Neural crest cell (in vitro differentiated cells): ENCODE data around the gene SYS1. TPM values are rescaled to one million over a fixed set of nuclear protein-coding genes. Genes with fewer than 3 reads are reported as not detected.

Experiments
- DNase-seq: peaks from one replicate; pipeline ENCODE4 v3.0.0; 2021; ENCODE audit warnings: low read depth, mixed read lengths, low spot score
- H3K27ac Mint-ChIP-seq: one replicate; pipeline ENCODE4 v1.8.0; 2021; ENCODE audit warnings: mild to moderate bottlenecking, mixed read lengths; ENCODE audit not compliant: unreplicated experiment
- H3K27me3 Mint-ChIP-seq: 2 replicates; pipeline ENCODE4 v1.8.0; 2021; ENCODE audit warnings: low read depth, mild to moderate bottlenecking, mixed read lengths
- H3K36me3 Mint-ChIP-seq: 2 replicates; pipeline ENCODE4 v1.8.0; 2021; ENCODE audit warnings: low read depth, mild to moderate bottlenecking, mixed read lengths
- H3K4me1 Mint-ChIP-seq: 2 replicates; pipeline ENCODE4 v1.8.0; 2021; ENCODE audit warnings: mixed read lengths
- H3K4me3 Mint-ChIP-seq: one replicate; pipeline ENCODE4 v1.8.0; 2021; ENCODE audit warnings: mild to moderate bottlenecking, mixed read lengths
- H3K9me3 Mint-ChIP-seq: 2 replicates; pipeline ENCODE4 v1.8.0; 2021; ENCODE audit warnings: mixed read lengths
- CTCF ChIP-seq: fragments of 200-600 bp; sonication (generic); conservative IDR thresholded peaks from 2 replicates; pipeline ENCODE4 v1.5.0; 2021; ENCODE audit warnings: antibody characterized with exemption, mild to moderate bottlenecking
- total RNA-seq: library from RNA; stranded (reverse); gene quantifications from 2 replicates; pipeline ENCODE4 v1.2.1, GENCODE V29; 2021

The SYS1 gene
- total RNA-seq, 1 donor from 2014 or later: 24.6 TPM

- H3K4me1 Mint-ChIP-seq: peaks cover 19% of the 10 kb centered on the region
- TF ChIP-seq CTCF: no peak
- H3K4me3 Mint-ChIP-seq: peak within 1 kb of the TSS; percentile 99
- DNase-seq: peak; percentile 68
- peak within 1 kb of the TSS; percentile 93 for H3K27ac Mint-ChIP-seq
- H3K36me3 Mint-ChIP-seq: peaks cover 3% of the 10 kb centered on the region
- H3K27me3 Mint-ChIP-seq: no peaks in the 10 kb centered on the region
- no peaks in the 10 kb centered on the region for H3K9me3 Mint-ChIP-seq
These were observed 53.1 kb downstream of the SYS1 start, which contains the start of gene PIGT for GRCh38 chr20:45415822-45416637. TSS of gene PIGT (plus strand) at chr20:45416141. CDS start at chr20:45416157, 16 bp downstream.

GRCh38 chr20:45416917-45417316 is 54.0 kb downstream of the SYS1 start:
- peaks cover 3% of the 10 kb centered on the region for H3K36me3 Mint-ChIP-seq
- peak overlapping the region; percentile 99 for H3K4me3 Mint-ChIP-seq
- no peak overlapping the region for H3K27ac Mint-ChIP-seq
- no peak for TF ChIP-seq CTCF
- peaks cover 19% of the 10 kb centered on the region for H3K4me1 Mint-ChIP-seq
- no peak for DNase-seq
- no peaks in the 10 kb centered on the region for H3K27me3 Mint-ChIP-seq
- H3K9me3 Mint-ChIP-seq: no peaks in the 10 kb centered on the region

Other genes starting within 250 kb of the SYS1 start
- not detected in 2 replicates for gene WFDC5, start 248.0 kb upstream of the SYS1 start, total RNA-seq
- not detected in 2 replicates for gene WFDC12, start 238.7 kb upstream of the SYS1 start, total RNA-seq
- not detected in 2 replicates for gene PI3, start 188.3 kb upstream of the SYS1 start, total RNA-seq
- not detected in 2 replicates for gene SEMG1, start 156.1 kb upstream of the SYS1 start, total RNA-seq
- not detected in 2 replicates for gene SEMG2, start 141.8 kb upstream of the SYS1 start, total RNA-seq
- not detected in 2 replicates for gene SLPI, start 108.6 kb upstream of the SYS1 start, total RNA-seq
- gene RBPJL, start 56.3 kb upstream of the SYS1 start, total RNA-seq: not detected in 2 replicates
- gene MATN4, start 54.9 kb upstream of the SYS1 start, total RNA-seq: 0.18 TPM in 1 of 2 replicates, not detected in the other
- 11.4 and 11.5 TPM in 2 replicates for gene SDC4, start 14.7 kb upstream of the SYS1 start, total RNA-seq
- gene TP53TG5, start 15.2 kb downstream of the SYS1 start, total RNA-seq: not detected in 2 replicates
- gene DBNDD2, start 45.1 kb downstream of the SYS1 start, total RNA-seq: 18.1 and 18.2 TPM in 2 replicates
- gene PIGT, start 53.0 kb downstream of the SYS1 start, total RNA-seq: 64.8 and 67.4 TPM in 2 replicates
- gene WFDC2, start 106.6 kb downstream of the SYS1 start, total RNA-seq: 7.4 and 8.7 TPM in 2 replicates
- not detected in 2 replicates for gene SPINT3, start 152.5 kb downstream of the SYS1 start, total RNA-seq
- gene WFDC6, start 176.3 kb downstream of the SYS1 start, total RNA-seq: not detected in 2 replicates
- not detected in 2 replicates for gene EPPIN, start 184.2 kb downstream of the SYS1 start, total RNA-seq
- not detected in 2 replicates for gene WFDC8, start 216.1 kb downstream of the SYS1 start, total RNA-seq